C4-2B (cell line): ENCODE measurements around the gene KCNA1.
A peak's percentile ranks its signal among the peaks of the same experiment; 100 is the strongest.

Experiments
- H3K27ac ChIP-seq: fragments of 450-650 bp; 2 replicates; pipeline ENCODE4 v1.5.1; 2017
- CTCF ChIP-seq: fragments of 450-650 bp; conservative IDR thresholded peaks from 2 replicates; pipeline ENCODE4 v1.5.1; 2017; ENCODE audit warnings: mild to moderate bottlenecking
- ZFX ChIP-seq: fragments of 450-650 bp; IDR thresholded peaks from 2 replicates; pipeline ENCODE4 v1.6.1; 2017

KCNA1 gene

DNA sequence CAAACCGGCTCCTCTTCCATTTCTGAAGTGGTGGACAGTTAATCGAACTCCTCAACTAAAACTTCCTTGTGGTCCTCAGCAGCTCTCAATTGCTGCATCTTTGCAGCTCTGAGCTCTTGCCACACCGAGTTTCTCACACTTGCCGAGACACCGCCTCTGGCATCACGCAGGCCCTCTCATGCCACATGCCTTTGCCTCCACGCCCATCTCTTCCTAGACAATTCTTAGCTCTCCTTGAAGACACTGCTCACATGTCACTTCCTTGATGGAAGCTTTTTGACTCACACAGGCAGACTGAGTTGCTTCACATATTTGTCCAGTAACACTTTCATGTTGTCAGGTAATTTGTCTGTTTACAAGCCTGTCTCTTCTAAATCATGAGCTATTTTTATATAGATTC is 29.2 kb downstream of the KCNA1 start:
- TF ChIP-seq CTCF (no peak), ZFX (no peak)
- no peak overlapping the region for H3K27ac ChIP-seq

DNA sequence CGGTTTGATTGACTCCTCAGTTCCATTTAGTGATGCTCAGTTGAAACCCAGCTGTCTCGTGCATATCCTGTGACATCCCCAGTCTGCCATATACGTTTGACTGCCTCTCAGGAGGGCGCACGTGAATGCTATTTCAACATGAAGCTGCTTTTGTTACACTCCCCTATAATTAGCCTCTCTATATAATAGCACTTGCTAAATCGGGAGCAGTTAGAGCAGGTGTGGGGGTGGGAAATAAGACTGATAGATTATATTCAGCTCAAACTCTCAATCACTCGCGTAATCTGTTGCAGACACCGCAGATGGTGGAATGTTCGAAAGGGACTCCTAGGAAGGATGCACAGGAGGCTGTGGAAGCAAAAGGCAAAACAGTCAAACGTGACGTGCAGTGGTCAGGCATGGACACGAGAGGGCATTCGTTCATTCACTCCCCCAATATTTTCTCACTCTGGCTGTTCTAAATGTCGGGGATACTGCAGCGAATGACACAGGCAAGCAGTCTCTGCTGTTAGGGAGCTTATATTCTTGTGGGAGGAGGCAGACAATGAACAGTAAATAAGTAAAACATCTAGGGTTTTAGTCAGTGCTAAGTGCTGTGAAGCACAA is 29.8 kb downstream of the KCNA1 start:
- no peak overlapping the region for H3K27ac ChIP-seq
- TF ChIP-seq ZFX (no peak), CTCF (peak; percentile 14; the same call in 1 of the 2 replicates)

DNA sequence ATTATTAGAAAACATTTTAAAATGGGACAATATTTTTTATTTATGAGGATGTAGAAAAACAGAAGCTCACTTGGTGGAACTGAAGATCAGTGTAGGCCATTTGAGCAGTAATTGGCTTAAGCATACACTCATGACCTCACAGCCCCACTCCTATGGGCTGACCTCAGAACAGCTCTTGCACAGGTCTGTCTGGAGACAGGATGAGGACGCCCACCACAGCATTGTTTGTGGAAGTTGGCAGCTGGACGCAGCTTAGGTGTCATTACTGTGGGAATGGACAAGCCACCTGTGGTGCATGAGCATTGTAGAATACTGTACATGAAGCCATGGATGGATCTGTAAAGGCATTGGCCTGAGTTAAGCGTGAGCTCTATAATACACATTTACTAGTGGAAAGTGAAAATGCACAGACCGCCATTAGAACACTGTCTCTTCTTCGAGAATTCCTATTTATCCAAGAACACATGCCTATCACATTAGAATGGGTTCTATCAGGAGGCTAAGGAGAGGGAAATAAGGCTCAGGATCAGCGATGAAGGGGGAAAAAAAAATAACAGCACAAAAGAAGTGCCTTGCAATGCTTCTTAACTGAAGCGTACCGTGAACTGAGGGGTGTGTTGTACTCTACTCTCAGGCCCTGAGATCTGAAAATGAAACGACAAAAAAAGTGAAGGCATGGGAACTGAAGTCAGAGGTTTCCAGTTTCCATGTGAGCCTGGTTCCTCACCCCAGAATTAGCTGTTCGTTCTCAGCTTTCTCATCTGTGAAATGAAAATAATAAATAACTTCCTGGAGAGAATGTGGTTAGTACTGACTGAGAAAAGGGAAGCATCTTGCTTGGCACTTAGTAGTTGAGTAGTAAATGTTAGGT is 33.6 kb downstream of the KCNA1 start:
- TF ChIP-seq CTCF, result no peak
- TF ChIP-seq ZFX, result no peak
- H3K27ac ChIP-seq, result no peak overlapping the region

DNA sequence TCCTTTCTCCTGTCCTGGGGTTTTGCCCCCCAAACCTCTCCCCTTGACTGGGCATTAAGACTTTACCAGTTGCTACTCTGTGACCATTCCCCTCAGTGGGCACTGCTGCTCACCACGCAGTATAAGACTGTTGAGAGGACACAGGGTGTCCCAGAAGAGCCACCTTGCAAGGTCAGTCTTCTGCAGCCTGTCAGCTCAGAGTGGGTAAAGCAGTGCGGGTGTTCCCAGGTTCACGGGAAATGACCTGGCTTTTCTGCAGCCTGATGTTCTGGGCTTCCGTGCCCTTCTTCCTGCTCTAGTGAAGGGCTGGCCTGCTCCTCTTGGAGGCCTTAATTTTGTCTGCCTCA is 34.2 kb downstream of the KCNA1 start:
- no peak for TF ChIP-seq ZFX
- TF ChIP-seq CTCF, result no peak
- no peak overlapping the region for H3K27ac ChIP-seq

- no peak overlapping the region for H3K27ac ChIP-seq
- no peak for TF ChIP-seq ZFX
- TF ChIP-seq CTCF, result no peak
These were observed 37.5 kb downstream of the KCNA1 start for GRCh38 chr12:4947253-4947652.

GRCh38 chr12:4951083-4951482 is 41.4 kb downstream of the KCNA1 start:
- TF ChIP-seq CTCF, result no peak
- TF ChIP-seq ZFX, result no peak
- H3K27ac ChIP-seq, result no peak overlapping the region

DNA sequence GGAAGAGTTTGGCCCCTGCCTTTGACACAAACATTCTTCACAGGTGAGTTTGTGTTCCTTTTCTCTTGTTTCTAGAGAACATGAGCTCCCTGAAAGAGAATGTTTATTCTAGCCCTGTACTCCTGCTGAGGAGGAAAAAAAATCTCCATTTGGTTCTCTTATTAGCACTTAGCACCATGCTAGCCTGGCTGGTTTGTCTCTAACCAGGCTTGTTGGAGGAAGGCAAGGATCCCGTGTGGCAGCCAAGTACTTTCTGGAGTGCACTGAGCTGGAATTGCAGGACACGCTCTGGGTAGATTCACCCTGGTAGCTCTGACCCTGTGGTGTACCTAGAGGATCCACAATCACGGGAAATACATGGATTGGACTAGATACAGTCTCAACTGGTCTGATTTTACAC is 41.9 kb downstream of the KCNA1 start:
- H3K27ac ChIP-seq, result no peak overlapping the region
- no peak for TF ChIP-seq ZFX
- no peak for TF ChIP-seq CTCF
